SK-N-DZ (cell line): Measurements from ENCODE around the gene PSMC4. TPM values are rescaled to one million over a fixed set of nuclear protein-coding genes. Genes with fewer than 3 reads are reported as not detected.

Source experiments
- DNase-seq: peaks from one replicate; pipeline ENCODE4 v3.0.0-alpha.2; 2015; ENCODE audit warnings: low spot score
- polyA plus RNA-seq, 2 experiments: library from polyadenylated mRNA; depleted of rRNA; stranded (reverse); fragments of >200 nt; gene quantifications; 2 replicates each; pipeline ENCODE4 v1.2.3, GENCODE V29; 2014

PSMC4 gene
- 221 and 276 TPM in 2 replicates for polyA plus RNA-seq (2014; cell fraction: cytosol; rRNA removed)
- 143 and 167 TPM in 2 replicates for polyA plus RNA-seq (2014; cell fraction: nucleus; rRNA removed)

DNA sequence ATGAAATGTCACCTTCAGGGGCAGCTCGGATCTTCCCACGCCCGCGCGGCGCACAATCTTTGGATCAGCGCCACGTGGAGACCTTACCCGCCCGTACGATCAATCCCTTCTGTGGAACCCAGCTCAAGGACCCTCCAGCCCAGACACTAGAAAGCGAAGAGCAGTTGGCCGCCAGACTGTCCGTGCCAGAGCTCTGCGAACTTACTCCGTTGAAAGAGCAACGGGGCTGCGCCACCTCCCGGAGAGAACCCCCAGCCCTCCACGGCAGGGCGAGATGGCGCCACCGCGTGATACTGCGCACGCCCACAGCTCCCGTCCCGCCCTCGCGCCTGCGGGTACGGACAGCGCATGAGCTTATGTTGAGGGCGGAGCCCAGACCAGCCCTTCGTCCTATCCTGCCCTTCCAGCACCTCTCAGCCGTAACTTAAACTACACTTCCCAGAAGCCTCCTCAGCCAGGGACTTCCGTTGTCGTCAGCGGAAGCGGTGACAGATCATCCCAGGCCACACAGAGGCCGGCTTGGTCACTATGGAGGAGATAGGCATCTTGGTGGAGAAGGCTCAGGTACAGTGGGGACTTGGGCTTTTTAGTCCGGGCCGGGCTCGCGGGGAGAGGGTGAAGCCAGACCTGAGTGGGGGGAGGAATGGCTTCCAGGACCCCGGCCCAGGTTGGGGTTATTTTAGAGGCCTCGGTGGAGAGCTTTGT lies at the start of gene PSMC4:
TSS of gene PSMC4 (plus strand) at position 491 of the 705 bp plus-strand sequence. CDS start at position 529, 38 bp downstream.
- peak; percentile 99 for DNase-seq

DNA sequence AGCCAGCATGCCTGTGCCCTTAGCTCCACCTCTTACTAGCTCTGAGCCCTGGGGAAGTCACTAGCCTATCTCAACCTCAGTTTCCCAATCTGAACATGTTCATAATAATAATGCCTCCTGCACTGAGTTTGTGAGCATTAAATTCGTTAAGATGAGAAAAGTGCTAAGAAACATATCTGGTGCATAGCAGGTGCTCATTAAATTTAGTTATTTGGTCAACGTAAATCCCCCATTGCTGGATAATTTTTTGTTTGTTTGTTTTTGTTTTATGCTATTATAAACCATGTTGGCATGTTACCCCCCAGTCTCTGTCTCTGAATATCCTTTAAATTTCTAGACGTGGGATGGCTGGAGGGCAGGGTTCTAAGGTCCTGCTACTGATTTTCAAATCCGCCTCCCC lies 47.1 kb upstream of the PSMC4 start:
- DNase-seq = no peak

DNA sequence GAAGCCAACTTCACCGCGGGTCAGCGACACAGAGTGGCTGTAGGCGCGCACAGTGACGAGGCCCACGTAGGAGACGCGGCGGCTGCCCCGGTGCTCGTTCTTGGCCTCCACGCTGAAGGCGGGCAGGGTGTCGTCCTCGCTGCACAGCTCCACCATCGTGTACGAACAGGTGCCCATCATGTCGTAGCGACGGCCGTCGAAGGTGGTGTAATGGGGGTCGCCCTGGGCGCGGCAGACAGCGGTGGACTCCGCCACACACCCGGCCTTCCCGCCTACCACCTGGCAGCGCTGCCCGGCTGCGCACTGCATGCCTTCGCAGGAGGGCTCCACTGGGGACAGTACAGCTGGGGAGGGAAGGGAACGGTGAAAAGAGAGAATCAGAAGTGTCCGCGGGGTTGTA lies 46.6 kb upstream of the PSMC4 start:
- DNase-seq = no peak

DNA sequence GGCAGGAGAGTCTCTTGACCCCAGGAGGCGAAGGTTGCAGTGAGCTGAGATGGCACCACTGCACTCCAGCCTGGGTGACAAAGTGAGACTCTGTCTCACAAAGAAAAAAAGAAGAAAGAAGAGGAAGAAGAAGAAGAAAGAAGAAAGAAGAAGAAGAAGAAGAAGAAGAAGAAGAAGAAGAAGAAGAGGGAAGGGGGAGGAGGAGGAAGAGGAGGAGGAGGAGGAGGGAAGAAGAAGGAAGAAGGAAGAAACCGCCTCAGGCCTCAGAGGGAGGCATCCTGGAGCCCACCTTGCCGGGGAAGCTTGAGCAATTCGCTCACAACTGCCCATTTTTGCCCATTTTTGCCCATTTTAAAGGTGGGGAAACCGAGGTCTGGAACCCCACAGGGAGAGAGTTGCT lies 46.0 kb upstream of the PSMC4 start:
- DNase-seq = no peak

DNA sequence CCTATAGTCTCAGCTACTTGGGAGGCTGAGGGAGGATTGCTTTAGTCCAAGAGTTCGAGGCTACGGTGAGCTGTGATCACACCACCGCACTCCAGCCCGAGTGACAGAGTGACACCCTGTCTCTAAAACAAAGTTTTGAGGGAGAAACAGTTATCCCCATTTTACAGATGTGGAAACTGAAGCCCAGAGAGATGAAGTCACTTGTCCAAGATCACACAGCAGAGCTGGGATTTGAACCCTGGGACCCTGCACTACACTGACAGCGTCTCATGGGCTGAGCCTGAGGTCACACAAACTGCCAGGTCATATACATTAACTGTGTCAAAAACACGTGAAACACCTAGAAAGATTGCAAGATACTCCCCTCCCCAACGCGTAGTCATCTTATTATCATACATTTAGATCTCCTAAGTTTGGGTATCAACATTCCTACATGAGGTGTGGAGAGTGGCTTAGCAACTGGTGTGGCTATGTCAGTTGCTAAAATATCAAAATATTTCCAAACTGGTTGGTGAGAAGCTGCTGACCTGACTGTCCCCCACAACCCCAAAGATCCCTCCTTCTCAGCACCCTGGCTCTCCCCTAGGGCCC lies 44.7 kb upstream of the PSMC4 start:
- no peak for DNase-seq

DNA sequence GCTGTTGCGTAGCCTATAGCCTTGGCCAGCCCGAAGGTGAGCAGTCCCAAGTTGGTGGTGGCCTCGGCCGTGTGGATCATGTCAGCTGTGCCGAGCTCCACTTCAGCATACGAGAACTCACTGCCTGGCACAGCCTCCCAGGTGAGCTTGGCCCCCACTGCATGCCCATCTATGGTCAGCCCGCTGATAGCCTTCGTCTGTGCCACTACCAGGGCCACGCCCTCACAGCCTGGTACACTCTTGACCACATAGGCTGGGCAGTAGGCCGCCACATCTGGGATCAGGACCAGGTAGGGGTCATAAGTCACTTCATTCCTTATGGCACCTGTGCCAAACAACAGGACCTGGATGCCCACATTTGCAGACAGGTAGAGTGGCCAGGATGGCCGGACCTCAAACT lies 43.9 kb upstream of the PSMC4 start:
- no peak for DNase-seq

DNA sequence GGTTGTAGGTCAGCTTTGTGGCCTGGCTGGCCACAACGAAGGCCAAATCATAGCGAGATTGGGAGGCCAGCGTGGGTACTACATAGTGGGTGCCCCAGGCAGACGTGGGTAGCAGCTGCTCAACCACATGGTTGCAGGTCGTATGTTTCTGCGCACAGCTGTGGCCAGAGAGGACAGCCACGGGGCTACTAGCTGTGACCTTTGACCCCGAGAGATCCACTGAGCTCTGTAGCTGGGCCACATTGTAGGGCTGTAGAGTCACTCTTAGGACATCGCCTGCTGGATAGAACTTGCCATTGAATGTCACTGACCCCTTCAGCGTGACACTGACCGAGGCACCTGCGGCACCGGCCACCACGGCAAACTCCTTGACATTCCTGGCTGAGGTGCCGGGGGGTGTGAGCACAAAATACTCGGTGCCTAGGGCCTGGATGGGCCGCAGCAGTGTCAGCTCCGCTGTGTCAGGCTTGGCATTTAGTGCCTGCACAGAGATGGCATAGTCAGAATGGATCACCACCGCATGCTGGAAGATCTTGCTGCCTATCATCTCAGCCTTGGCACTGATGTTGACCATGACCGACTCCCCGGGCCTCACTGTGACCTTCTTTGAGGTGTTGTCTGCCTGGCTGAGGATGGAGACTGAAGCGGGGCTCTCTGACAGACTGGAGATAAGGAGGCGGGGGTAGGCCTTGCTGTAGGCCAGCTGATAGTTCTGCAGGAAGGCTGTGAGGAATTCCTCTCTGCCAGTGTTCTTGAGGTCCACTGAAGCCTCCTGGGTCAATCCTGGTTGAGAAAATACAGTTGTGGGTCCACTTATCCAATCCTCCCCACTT lies 43.2 kb upstream of the PSMC4 start:
- no peak for DNase-seq

DNA sequence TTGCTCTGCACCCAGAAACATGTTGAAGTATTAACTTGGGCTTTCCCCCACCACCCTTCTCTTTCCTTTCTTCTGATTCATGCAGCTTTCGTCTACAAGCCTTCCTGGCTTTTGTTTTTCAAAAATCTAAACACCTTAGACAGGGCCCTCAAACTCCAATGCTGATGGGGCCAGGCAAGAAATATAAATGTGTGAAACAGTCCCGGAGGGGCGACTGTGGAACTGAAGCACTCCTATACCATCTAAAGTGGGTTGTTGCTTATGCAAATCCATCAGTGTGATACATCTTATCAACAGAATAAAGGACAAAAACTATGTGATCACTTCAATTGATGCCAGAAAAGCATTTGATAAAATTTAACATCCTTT lies 42.6 kb upstream of the PSMC4 start:
- DNase-seq = no peak

DNA sequence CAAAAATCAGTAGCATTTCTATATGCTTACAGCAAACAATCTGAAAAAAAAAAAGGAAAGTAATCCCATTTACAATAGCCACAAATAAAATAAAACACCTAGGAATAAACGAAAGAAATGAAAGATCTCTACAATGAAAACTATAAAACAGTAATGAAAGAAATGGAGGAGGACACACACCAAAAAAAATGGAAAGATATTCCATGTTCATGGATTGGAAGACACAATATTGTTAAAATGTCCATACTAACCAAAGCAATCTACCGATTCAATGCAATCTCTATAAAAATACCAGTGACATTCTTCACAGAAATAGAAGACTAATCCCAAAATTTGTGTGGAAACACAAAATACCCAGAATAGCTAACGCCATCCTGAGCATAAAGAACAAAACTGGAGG lies 41.2 kb upstream of the PSMC4 start:
- DNase-seq = no peak

DNA sequence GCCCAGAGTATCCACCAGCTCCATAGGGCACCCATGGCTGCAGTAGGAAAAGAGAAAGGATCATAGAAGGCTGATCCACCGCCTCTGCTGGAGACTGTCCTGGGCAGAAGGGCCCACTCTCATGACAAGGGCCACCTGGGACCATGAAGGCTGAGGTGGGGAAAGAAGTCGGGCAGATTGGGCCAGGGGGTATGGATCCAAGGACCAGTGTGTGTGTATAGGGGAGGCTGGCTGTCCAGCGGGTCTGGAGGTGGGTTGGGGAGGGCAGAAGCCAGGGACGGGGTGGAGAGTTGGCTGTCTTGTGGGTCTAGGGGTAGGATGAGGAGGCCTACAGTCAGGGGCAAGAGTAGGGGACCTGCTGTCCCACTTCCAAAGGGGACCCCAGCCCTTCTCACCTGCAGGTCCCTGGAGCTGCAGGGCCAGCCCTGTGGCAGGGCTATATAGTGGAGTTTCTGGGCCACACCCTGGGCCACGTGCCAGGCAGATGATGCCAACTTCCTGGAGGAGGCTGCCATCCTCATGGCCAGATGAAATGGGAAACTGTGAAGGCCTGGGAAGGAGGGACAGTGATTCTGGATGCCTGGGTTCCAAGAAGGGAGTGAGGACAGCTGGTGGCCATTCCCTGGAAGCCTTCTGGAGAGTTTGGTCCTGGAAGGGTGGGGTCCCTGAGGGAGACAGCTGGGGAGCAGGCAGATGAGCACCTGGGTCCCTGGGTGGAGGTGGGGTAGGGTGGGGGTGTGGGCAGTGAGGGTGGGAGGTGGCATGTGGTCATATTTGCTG lies 36.2 kb upstream of the PSMC4 start, which contains the start of gene FCGBP:
TSS of gene FCGBP (minus strand) at position 51 of the 780 bp plus-strand sequence.
- no peak for DNase-seq

DNA sequence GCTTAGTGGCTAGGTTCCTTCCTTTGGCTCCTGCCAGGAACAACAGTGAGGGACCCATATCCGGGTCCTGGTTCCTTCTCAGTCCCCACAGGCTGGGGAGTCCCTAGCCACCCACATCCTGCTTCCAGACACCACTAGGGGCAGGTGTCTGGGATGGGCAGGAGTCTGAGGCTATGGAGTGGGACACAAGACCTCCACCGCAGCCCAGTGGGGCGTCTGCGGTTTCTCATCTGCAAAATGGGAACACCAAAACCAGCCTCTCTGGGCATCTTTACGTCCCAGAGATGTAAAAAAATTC lies 35.7 kb upstream of the PSMC4 start:
- no peak for DNase-seq

DNA sequence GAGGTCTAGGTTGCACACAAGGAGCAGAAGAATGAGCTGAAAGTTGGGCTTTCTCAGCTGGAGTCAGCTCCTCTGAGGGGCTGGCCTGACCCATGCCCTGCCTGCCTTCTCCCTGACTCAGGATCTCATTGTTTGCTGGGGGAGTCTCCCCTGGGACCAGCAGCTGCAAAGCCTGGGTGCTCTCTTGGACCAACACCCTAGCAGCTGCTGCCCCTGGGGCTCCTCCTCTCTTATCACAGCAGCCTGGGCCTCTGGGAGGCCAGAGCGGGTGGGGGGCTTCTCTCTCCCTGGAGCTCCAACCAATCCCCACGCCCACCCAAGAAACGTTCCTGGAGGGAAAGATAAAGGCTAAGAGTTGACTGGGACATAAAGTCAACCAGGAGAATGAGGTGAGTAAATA lies 34.9 kb upstream of the PSMC4 start:
- no peak for DNase-seq

DNA sequence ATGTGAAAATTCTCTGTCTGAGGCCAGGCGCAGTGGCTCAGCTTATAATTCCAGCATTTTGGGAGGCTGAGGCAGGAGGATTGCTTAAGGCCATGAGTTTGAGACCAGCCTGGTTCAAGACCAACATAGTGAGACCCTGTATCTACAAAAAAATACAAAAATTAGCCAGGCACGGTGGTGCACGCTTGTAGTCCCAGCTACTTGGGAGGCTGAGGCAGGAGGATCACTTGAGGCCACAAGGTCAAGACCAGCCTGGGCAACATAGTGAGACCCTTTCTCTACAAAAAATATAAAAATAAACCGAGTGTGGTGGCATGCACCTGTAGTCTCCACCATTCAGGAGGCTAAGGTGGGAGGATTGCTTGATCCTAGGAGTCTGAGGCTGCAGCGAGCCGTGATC lies 34.3 kb upstream of the PSMC4 start:
- DNase-seq = no peak

DNA sequence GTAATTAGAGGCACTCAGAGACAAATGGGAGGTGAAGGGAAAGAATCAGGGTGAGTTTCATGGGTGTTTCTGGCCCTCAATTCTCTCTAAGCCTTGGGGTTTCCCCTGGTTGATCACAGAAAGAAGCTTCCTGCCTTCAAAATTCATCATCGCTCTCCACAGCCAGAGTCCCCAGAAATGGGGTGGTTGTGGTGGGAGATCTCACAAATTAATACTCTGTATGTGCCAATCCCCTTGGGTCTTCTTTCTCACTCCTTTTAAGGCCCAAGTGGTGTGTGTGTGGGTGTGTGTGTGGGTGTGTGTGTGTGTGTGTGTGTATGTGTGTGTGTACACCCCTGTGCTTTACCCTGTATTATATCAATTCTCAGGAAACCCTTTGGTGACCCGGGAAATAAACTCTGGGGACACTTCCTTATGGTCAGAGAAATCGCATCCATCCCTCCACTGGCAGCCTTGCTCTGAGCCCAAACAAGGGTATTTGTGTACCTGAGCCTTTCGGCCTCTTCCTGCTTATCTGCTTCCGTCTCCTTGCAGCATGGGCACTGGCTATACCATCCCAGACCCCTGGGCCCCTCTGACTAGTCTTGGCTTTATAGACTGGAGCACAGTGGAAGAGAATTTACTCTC lies 33.8 kb upstream of the PSMC4 start:
- DNase-seq = no peak

DNA sequence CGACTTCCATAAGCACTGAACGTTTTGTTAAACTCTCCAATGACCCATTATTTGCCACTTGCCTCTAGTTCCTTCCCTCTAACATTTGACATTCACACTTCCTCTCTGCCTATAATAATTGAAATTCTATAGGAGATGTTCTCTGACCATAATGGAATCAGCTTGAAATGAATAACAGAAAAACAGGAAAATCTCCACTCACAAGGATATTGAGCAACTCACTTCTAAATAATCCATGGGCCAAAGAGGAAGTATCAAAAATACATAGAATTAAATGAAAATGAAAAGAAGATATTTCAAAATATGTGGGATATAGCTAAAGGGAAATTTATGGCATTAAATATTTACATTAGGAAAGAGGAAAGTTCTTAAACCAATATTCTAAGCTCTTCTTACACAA lies 33.2 kb upstream of the PSMC4 start:
- DNase-seq = no peak

DNA sequence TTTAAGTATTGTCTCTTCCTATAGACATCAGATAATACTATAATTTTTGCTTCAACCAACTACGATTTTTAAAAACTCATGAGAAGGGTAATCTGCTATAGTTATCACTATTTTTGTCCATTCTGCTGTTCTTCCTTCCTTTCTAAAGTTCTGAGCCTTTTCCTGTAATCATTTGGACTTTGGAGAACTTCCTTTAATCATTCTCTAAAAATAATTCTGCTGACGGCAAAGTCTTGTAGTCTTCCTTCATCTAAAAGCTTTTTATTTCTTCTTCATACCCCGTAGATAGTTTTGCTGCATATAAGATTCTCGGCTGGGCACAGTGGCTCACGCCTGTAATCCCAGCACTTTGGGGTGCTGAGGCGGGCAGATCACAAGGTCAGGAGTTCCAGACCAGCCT lies 31.4 kb upstream of the PSMC4 start:
- no peak for DNase-seq

DNA sequence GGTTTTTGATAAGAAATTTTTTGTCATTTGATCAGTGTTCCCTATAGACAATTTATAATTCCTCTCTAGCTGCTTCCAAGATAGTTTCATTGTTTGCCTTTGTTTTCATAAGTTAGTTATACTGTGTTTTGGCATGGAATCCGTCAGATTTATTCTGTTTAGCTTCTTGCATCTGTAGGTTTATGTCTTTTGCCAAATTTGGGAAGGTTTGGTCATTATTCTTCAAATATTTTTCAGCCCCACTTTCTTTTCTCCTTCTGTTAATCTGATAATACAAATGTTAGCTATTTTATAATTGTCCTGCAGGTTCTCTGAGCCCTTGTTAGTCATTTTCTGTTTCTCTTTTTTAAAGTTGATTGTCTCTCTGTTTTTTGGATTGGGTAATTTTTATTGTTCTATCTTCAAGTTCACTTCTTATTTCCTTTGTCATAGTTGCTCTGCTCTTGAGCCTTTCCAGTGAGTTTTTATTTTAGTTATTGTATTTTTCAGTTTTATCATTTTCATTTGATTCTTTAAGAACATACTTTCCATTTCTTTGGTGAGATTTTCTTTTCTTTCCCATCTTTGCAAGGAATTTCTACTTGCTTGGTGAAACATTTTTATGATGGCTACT lies 30.6 kb upstream of the PSMC4 start:
- DNase-seq = no peak

DNA sequence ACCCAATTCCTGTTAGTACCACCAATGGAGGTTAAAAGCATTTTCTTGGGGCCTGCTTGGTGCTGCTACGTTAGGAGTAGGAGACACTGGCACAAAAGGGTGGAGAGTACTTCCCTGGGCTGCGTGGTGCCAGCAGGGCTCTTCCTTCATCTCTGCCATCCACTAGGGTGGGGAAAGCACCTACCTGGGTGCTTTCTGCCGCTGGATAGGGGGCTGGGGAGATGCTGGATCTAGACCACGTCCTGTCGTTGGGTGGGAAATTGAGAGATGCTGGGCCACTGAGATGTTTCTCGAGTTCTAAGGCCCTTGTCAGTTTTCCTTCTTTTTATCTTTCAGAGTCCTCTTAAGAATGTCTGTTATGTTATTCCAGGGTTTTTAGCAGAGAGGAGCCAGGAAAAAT lies 29.8 kb upstream of the PSMC4 start:
- no peak for DNase-seq

DNA sequence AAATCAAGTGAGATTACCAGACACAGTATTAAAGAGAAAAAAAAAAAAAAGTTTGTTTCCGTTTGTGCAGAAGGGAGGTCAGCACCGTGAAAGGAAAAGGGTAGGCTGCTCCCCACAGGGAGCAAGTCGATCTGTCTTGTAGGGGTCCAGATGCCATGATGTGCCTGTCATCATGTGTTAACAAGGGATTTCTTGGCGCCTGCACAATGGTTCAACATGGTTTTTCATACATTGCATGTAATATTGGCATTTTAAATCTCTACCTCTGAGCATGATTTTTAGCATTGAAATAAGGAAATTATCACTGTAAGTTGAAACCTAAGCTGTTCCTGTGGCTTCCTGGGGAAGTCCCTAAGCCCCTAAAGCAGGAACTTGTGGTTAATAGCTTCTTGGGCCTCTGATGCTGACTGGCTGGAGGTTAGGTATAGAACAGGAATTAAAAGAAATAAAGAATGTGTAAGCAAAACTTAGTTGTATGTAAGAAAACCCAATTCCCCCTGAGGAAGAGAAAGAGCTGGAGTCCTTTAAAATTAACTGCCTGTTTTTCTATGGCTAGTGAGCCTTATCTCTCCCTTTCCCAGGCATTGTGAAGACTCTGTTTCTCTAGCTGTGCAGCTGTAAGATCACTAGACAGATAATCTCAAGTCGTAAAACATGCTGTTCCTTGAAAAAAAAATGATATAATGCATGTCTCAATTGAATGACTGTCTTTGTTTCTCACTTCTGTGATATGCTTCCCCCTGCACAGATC lies 29.2 kb upstream of the PSMC4 start:
- DNase-seq = peak; percentile 80

DNA sequence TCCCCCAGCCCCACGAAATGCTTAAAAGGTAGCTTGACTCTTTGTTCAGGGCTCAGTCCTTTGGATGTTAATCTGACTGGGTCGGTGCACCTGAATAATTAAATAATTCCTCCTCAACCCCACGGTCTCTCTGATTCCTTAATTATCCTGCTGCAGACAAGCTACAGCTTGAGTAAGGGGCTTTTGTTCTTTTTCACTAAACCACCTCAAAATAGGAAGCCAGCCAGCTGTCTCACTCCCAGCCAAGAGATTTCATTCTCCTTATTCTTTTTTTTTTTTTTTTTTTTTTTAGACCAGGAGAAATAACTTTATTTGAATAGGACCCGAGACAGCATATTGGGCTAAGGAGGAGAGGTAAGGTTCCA lies 28.6 kb upstream of the PSMC4 start:
- no peak for DNase-seq
